ENCODE data around the gene UXT. TPM values are rescaled to one million over a fixed set of nuclear protein-coding genes. Genes with fewer than 3 reads are reported as not detected.

The UXT gene
- total and polyA plus RNA-seq, 2 donors (not counting 3 experiments of a cell fraction or from before 2014, with no cell fraction given), result 91.2 to 153 TPM

DNA sequence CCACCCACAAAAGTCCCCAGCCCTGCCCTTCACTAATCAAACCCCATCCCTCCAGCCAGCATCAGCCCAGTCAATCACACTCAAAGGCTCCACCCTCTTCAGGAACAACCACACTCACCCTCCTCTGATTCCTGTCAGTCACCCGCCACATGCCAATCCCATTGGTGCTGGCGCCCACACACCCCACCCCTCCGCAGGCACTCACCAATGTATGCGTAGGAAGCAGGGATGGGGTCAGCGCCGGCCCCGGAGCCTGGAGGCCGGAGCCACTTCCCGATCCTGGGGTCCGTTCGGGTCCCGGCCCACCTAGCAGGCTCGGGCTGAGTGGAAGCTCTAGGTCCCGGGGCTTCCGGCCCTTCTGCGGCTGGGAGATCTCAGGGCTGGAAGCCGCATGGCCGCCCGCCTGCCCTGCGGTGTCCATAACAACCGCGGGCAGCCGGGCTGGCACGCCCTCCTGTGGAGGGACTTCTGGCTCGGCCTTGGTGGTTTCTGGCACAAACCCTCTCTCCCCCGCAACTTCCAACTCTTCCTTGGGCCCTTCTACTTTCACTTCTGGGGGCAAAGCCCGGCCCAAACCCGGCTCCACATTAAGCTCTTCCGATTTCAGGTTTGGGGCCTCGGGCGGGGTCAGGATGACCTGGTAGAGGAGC is 21.3 kb downstream of the UXT start:
- Histone ChIP-seq H3K79me2 (ENCODE audit: control insufficient read depth, insufficient read depth, low read length) (no peaks in the 10 kb centered on the region), H3K36me3 (ENCODE audit: control insufficient read depth in 2 of 2, extremely low read depth in 1 of 2, insufficient read depth in 2 of 2, low read length in 2 of 2) (peaks cover 0 to 11% of the 10 kb centered on the region in 2 experiments), H3K27ac (ENCODE audit: insufficient read depth, low read depth, low read length) (no peak overlapping the region), H4K20me1 (replicated peaks; ENCODE audit: control insufficient read depth, extremely low read depth, insufficient read depth, low read length) (no peaks in the 10 kb centered on the region), H2AFZ (ENCODE audit: low read depth, low read length) (peak overlapping the region; percentile 22), H3K4me2 (ENCODE audit: insufficient read depth, low read length) (peak overlapping the region; percentile 22), H3K9ac (replicated peaks; ENCODE audit: extremely low read depth, insufficient read depth, low read length) (peak overlapping the region; percentile 39), H3K9me3 (replicated peaks; ENCODE audit: control insufficient read depth, insufficient read depth, low read length) (no peaks in the 10 kb centered on the region), H3K4me3 (replicated peaks in 1 of 3; ENCODE audit: insufficient read depth in 1 of 3, low read depth in 1 of 3, low read length in 3 of 3) (peak overlapping the region; percentile 3 to 44 (median 35)), H3K27me3 (ENCODE audit: control insufficient read depth in 2 of 2, insufficient read depth in 2 of 2, low read length in 2 of 2) (no peaks in the 10 kb centered on the region), H3K9me1 (replicated peaks; ENCODE audit: control insufficient read depth, extremely low read depth, insufficient read depth, low read length) (no peaks in the 10 kb centered on the region), H3K4me1 (ENCODE audit: control insufficient read depth, extremely low read depth, insufficient read depth, low read length) (no peaks in the 10 kb centered on the region)
- dilution Hi-C loops (cut with MboI; ENCODE audit: extremely low pct_ligation_motif_present, low sequenced_read_pairs) (no loop called here), intact Hi-C loops (cut with micrococcal nuclease) (loop anchor here (1.0 to 5.0 kb wide), 3 partner anchors 55 to 445 kb away; partner anchors contain the start of genes TIMP1 and UBA1)
- ChIA-PET CTCF (interaction anchor here (1.4 kb wide), 1 partner anchor 96 kb away, joined by 3 read pairs; no protein-coding TSS in a partner anchor), POLR2A (no interaction called here)
- TF ChIP-seq EZH2 (IDR thresholded peaks at IDR 0.05; ENCODE audit: borderline replicate concordance, low read depth, low read length, severe bottlenecking), result no peak
- TF ChIP-seq, protein P1, sequence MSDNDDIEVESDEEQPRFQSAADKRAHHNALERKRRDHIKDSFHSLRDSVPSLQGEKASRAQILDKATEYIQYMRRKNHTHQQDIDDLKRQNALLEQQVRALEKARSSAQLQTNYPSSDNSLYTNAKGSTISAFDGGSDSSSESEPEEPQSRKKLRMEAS (IDR thresholded peaks at IDR 0.05; ENCODE audit: insufficient read depth, insufficient read length), result no peak
- TF ChIP-seq JUN (IDR thresholded peaks at IDR 0.05; ENCODE audit: borderline replicate concordance, insufficient read depth, insufficient read length, low read depth), result no peak
- peak; percentile 24 for TF ChIP-seq POLR2AphosphoS5 (IDR thresholded peaks at IDR 0.05; ENCODE audit: insufficient read depth, low read depth, low read length)
- TF ChIP-seq MYC (IDR thresholded peaks at IDR 0.05; ENCODE audit: low read depth, low read length), result no peak
- TF ChIP-seq FOS (IDR thresholded peaks at IDR 0.05; ENCODE audit: borderline replicate concordance, insufficient read depth, low read length), result no peak
- no peak for TF ChIP-seq POLR2A (IDR thresholded peaks at IDR 0.05; ENCODE audit: low read depth, low read length)
- TF ChIP-seq GATA2 (IDR thresholded peaks at IDR 0.05; ENCODE audit: insufficient read depth, insufficient read length, low read depth, low read length), result no peak
- TF ChIP-seq, protein P2, sequence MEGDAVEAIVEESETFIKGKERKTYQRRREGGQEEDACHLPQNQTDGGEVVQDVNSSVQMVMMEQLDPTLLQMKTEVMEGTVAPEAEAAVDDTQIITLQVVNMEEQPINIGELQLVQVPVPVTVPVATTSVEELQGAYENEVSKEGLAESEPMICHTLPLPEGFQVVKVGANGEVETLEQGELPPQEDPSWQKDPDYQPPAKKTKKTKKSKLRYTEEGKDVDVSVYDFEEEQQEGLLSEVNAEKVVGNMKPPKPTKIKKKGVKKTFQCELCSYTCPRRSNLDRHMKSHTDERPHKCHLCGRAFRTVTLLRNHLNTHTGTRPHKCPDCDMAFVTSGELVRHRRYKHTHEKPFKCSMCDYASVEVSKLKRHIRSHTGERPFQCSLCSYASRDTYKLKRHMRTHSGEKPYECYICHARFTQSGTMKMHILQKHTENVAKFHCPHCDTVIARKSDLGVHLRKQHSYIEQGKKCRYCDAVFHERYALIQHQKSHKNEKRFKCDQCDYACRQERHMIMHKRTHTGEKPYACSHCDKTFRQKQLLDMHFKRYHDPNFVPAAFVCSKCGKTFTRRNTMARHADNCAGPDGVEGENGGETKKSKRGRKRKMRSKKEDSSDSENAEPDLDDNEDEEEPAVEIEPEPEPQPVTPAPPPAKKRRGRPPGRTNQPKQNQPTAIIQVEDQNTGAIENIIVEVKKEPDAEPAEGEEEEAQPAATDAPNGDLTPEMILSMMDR (IDR thresholded peaks at IDR 0.05; ENCODE audit: extremely low read depth in 1 of 2, insufficient read depth in 1 of 2, low read depth in 1 of 2, low read length in 2 of 2), result peak; percentile 34 to 56
- BruUV-seq (replicated peaks), result no TSS peak
- peak; percentile 97 for FAIRE-seq
- DNase-seq (ENCODE audit: low read depth, low spot score), result peak; percentile 86

Measured in endothelial cell of umbilical vein (primary cell).